ENCODE data around the gene UBE2E2. TPM values are rescaled to one million over a fixed set of nuclear protein-coding genes. Genes with fewer than 3 reads are reported as not detected.

UBE2E2 gene
- total RNA-seq, 4 donors from 2014 or later = 3.1 to 58.5 (median 25.0) TPM

GRCh38 chr3:23591374-23591773 lies 388.2 kb downstream of the UBE2E2 start:
- intact Hi-C loops (cut with DNase I; ENCODE audit: low total_unique reads) = no loop called here
- no peak for DNase-seq
- Histone ChIP-seq H3K9me3 (no peaks in the 10 kb centered on the region), H3K4me3 (no peak overlapping the region), H3K4me1 (no peaks in the 10 kb centered on the region), H3K27ac (no peak overlapping the region), H3K36me3 (peaks cover 0 to 3% of the 10 kb centered on the region in 2 donors), H3K27me3 (no peaks in the 10 kb centered on the region)
- TF ChIP-seq CTCF (IDR thresholded peaks at IDR 0.05) = no peak
- TF ChIP-seq POLR2A (IDR thresholded peaks at IDR 0.05) = no peak

GRCh38 chr3:23592961-23593931 lies 390.1 kb downstream of the UBE2E2 start:
- DNase-seq = no peak
- no peaks in the 10 kb centered on the region for H3K27me3 ChIP-seq
- H3K4me1 ChIP-seq = no peaks in the 10 kb centered on the region
- no peak overlapping the region for H3K4me3 ChIP-seq
- H3K36me3 ChIP-seq = peaks cover 0 to 3% of the 10 kb centered on the region in 2 donors
- no peak overlapping the region for H3K27ac ChIP-seq
- TF ChIP-seq CTCF (IDR thresholded peaks at IDR 0.05) = no peak
- TF ChIP-seq POLR2A (IDR thresholded peaks at IDR 0.05) = no peak
- H3K9me3 ChIP-seq = no peaks in the 10 kb centered on the region
- intact Hi-C loops (cut with DNase I; ENCODE audit: low total_unique reads) = no loop called here

GRCh38 chr3:23594066-23594465 lies 390.9 kb downstream of the UBE2E2 start:
- H3K27me3 ChIP-seq = no peaks in the 10 kb centered on the region
- H3K4me1 ChIP-seq = no peaks in the 10 kb centered on the region
- no peaks in the 10 kb centered on the region for H3K9me3 ChIP-seq
- no peak for DNase-seq
- H3K36me3 ChIP-seq = peaks cover 0 to 3% of the 10 kb centered on the region in 2 donors
- no peak overlapping the region for H3K27ac ChIP-seq
- no peak for TF ChIP-seq CTCF (IDR thresholded peaks at IDR 0.05)
- no peak overlapping the region for H3K4me3 ChIP-seq
- intact Hi-C loops (cut with DNase I; ENCODE audit: low total_unique reads) = no loop called here

- Histone ChIP-seq H3K27ac (no peak overlapping the region), H3K4me1 (no peaks in the 10 kb centered on the region), H3K36me3 (peaks cover 0 to 3% of the 10 kb centered on the region in 2 donors), H3K9me3 (no peaks in the 10 kb centered on the region), H3K27me3 (no peaks in the 10 kb centered on the region), H3K4me3 (no peak overlapping the region)
- TF ChIP-seq POLR2A (IDR thresholded peaks at IDR 0.05) = no peak
- no peak for TF ChIP-seq CTCF (IDR thresholded peaks at IDR 0.05)
- DNase-seq = no peak
- intact Hi-C loops (cut with DNase I; ENCODE audit: low total_unique reads) = no loop called here
These were observed 392.0 kb downstream of the UBE2E2 start for GRCh38 chr3:23594894-23595670.

GRCh38 chr3:23595851-23596250 lies 392.7 kb downstream of the UBE2E2 start:
- Histone ChIP-seq H3K36me3 (peaks cover 0 to 3% of the 10 kb centered on the region in 2 donors), H3K27me3 (no peaks in the 10 kb centered on the region), H3K4me3 (no peak overlapping the region), H3K27ac (no peak overlapping the region), H3K9me3 (no peaks in the 10 kb centered on the region), H3K4me1 (peaks cover 0 to 5% of the 10 kb centered on the region in 2 donors)
- intact Hi-C loops (cut with DNase I; ENCODE audit: low total_unique reads) = no loop called here
- TF ChIP-seq CTCF (IDR thresholded peaks at IDR 0.05) = no peak
- TF ChIP-seq POLR2A (IDR thresholded peaks at IDR 0.05) = no peak
- no peak for DNase-seq
